Muscle of leg (tissue), 11 donors: ENCODE data around the gene CNTD1. TPM values are rescaled to one million over a fixed set of nuclear protein-coding genes. Genes with fewer than 3 reads are reported as not detected.

Experiments
- DNase-seq: peaks from one replicate; pipeline ENCODE4 v3.0.0; 2013
- H3K27ac ChIP-seq: one replicate; pipeline ENCODE4 v1.5.1; 2013; ENCODE audit warnings: mild to moderate bottlenecking, low read length, control low read depth
- H3K27me3 ChIP-seq: one replicate; pipeline ENCODE4 v1.6.1; 2013; ENCODE audit warnings: low read length; ENCODE audit not compliant: control insufficient read depth, insufficient read depth
- H3K36me3 ChIP-seq: one replicate; pipeline ENCODE4 v1.6.1; 2013; ENCODE audit warnings: low read length; ENCODE audit not compliant: control insufficient read depth, insufficient read depth
- H3K4me1 ChIP-seq: one replicate; pipeline ENCODE4 v1.6.1; 2013; ENCODE audit warnings: low read length; ENCODE audit not compliant: control insufficient read depth, insufficient read depth
- H3K4me3 ChIP-seq: one replicate; pipeline ENCODE4 v1.5.1; 2013; ENCODE audit warnings: low read length, control low read depth
- H3K9me3 ChIP-seq: replicated peaks from 2 replicates; pipeline ENCODE4 v1.6.1; 2013; ENCODE audit warnings: low read depth, low read length; ENCODE audit not compliant: control insufficient read depth
- WGBS: methylation state at CpG from one replicate; pipeline ENCODE4 v1.1.5; 2013; ENCODE audit warnings: missing lambda C conversion rate; ENCODE audit not compliant: insufficient coverage; 5-methylcytosine and 5-hydroxymethylcytosine counted together
- polyA plus RNA-seq, 8 donors: library from polyadenylated mRNA; unstranded; fragments of 120-200 nt; gene quantifications; one replicate each; pipeline versions ENCODE4 v1.2.1 to v1.2.3, GENCODE V29; 2013; ENCODE audit warnings: inconsistent platforms in 1 of 8, low replicate concordance in 1 of 8; ENCODE audit not compliant: insufficient read length in 8 of 8, insufficient read depth in 1 of 8
- total RNA-seq: library from RNA; stranded (reverse); fragments of 120-200 nt; gene quantifications from one replicate; pipeline ENCODE4 v1.2.4, GENCODE V29; 2013

CNTD1 gene
- total and polyA plus RNA-seq, 9 donors = 0.04 to 1.6 (median 0.79) TPM

DNA sequence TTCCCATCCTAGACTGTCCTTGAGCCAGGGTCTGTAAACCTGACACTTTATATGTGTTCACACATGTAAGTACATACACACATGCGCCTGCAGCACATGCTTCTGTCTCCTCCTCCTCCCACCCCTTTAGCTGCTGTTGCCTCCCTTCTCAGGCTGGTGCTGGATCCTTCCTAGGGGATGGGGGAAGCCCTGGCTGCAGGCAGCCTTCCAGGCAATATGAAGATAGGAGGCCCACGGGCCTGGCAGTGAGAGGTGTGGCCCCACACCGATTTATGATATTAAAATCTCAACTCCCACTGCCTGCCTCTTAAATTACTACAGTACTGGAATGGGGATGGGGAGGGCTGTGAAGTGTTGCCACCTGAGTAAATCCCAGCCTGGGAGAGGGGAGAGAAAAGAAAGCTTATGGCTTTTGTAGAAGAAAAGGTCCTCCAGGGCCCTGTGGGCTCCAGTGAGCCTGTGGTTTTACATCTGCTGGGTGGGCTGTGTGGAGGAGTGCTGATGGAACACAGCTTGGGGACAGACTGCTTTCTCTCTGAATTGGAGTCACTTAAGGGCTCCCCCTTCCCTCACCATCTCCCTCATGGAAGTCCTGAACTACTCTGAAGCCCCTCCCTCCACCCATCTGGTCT lies 19.2 kb upstream of the CNTD1 start:
- DNase-seq = no peak
- no peaks in the 10 kb centered on the region for H3K9me3 ChIP-seq
- H3K27ac ChIP-seq = no peak overlapping the region
- H3K27me3 ChIP-seq = peaks cover 50% of the 10 kb centered on the region
- H3K36me3 ChIP-seq = peaks cover 47% of the 10 kb centered on the region
- H3K4me1 ChIP-seq = peaks cover 13% of the 10 kb centered on the region
- WGBS = 100% methylated on average over 1 of the region's 3 CpGs
- no peak overlapping the region for H3K4me3 ChIP-seq

GRCh38 chr17:42779936-42780850 lies 18.5 kb upstream of the CNTD1 start, which contains the start of gene WNK4:
WNK4 (plus strand) TSS chr17:42780610; CDS start chr17:42780699, 89 bp downstream.
- Histone ChIP-seq H3K36me3 (peaks cover 40% of the 10 kb centered on the region), H3K4me3 (peak within 1 kb of the TSS; percentile 29), H3K27me3 (peaks cover 58% of the 10 kb centered on the region), H3K9me3 (no peaks in the 10 kb centered on the region), H3K27ac (peak within 1 kb of the TSS; percentile 7), H3K4me1 (peaks cover 15% of the 10 kb centered on the region)
- WGBS = under 1% methylated on average over 57 of the region's 65 CpGs
- peak; percentile 33 for DNase-seq

- Histone ChIP-seq H3K4me1 (peaks cover 15% of the 10 kb centered on the region), H3K9me3 (no peaks in the 10 kb centered on the region), H3K27ac (no peak overlapping the region), H3K4me3 (peak overlapping the region; percentile 29), H3K27me3 (peaks cover 67% of the 10 kb centered on the region), H3K36me3 (peaks cover 32% of the 10 kb centered on the region)
- DNase-seq = no peak
- WGBS = 5% methylated on average over 39 of the region's 39 CpGs
Measured at GRCh38 chr17:42780851-42781638, 17.6 kb upstream of the CNTD1 start.

DNA sequence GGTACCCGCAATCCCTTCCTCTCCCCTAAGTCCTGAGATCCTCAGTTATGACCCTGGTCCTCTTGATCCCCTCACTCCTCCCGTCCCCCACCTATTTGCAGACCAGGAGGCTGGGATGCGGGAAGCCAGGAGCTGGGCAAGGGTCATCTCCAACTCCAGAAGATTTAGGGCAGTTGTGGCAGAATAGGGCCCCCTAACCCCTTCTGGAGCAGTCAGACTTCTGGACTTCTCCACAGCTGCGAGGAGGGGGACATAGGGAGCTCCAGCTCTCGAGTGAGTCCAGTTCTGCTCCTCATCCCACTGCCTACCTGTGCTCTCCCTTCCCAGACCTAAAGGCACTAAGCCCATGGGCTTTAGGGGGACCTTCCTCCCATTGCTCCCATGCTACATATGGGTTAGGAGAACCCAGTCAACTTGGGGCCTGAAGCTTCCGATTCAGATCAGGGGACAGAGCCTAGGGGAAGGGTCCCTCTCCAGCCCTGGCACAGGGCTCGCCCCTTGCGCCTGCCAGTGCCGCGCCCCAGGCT lies 17.0 kb upstream of the CNTD1 start:
- peaks cover 26% of the 10 kb centered on the region for H3K36me3 ChIP-seq
- H3K27me3 ChIP-seq = peaks cover 73% of the 10 kb centered on the region
- H3K4me1 ChIP-seq = peaks cover 15% of the 10 kb centered on the region
- no peak overlapping the region for H3K27ac ChIP-seq
- 40% methylated on average over 4 of the region's 10 CpGs for WGBS
- no peak overlapping the region for H3K4me3 ChIP-seq
- no peak for DNase-seq
- no peaks in the 10 kb centered on the region for H3K9me3 ChIP-seq

GRCh38 chr17:42782166-42783061 lies 16.2 kb upstream of the CNTD1 start:
- WGBS = 23% methylated on average over 19 of the region's 29 CpGs
- peaks cover 79% of the 10 kb centered on the region for H3K27me3 ChIP-seq
- no peak overlapping the region for H3K27ac ChIP-seq
- peaks cover 21% of the 10 kb centered on the region for H3K36me3 ChIP-seq
- H3K9me3 ChIP-seq = no peaks in the 10 kb centered on the region
- peaks cover 15% of the 10 kb centered on the region for H3K4me1 ChIP-seq
- no peak for DNase-seq
- no peak overlapping the region for H3K4me3 ChIP-seq

DNA sequence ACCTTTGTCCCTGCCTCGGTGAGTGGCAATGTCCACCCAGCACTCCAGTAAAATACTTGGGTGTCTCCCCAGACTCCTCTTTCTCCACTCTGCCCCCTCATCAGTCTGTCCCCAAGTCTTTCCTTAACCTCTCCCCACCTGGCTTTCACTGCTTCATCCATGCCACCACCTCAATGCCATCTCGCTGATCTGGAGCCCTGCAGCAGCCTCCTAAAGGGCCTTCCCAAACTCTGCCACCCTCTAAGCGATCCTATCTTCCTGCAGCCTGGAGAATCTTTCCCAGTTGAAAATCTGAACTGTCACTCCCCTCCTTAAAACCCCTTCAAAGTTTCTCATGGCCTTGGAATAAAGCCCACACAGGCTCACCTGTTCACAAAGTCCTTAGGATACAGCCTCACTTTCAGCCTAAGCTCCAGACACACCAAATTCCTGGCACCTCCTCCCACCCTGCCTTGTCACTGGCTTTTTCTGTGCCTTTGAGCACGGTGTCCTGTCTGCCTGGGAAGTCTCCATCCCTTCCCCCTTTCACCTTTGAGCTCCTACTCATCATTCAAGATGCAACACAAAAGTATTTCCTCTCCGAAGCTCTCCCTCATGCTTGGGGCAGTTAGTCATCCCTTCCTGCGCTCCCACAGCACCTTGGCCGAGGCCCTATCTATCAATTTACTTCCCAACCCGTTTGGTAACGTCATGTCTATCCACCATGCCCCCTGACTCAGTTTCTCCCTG lies 15.4 kb upstream of the CNTD1 start:
- H3K9me3 ChIP-seq = no peaks in the 10 kb centered on the region
- H3K4me1 ChIP-seq = peaks cover 15% of the 10 kb centered on the region
- H3K27me3 ChIP-seq = peaks cover 87% of the 10 kb centered on the region
- no peak for DNase-seq
- H3K4me3 ChIP-seq = no peak overlapping the region
- H3K36me3 ChIP-seq = peaks cover 13% of the 10 kb centered on the region
- 24% methylated on average over 9 of the region's 9 CpGs for WGBS
- H3K27ac ChIP-seq = no peak overlapping the region

DNA sequence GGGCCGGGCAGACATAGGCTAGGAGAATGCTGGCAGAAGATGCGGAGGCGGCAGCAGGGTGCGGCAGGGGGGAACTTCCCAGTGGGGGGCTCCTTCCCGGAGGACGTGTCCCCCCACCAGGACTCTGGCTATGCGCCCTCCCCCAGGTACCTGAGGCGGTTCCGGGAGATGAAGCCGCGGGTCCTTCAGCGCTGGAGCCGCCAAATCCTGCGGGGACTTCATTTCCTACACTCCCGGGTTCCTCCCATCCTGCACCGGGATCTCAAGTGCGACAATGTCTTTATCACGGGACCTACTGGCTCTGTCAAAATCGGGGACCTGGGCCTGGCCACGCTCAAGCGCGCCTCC lies 14.9 kb upstream of the CNTD1 start:
- no peak for DNase-seq
- WGBS = 14% methylated on average over 21 of the region's 22 CpGs

GRCh38 chr17:42784409-42784808 lies 14.3 kb upstream of the CNTD1 start:
- peaks cover 90% of the 10 kb centered on the region for H3K27me3 ChIP-seq
- 21% methylated on average over 16 of the region's 25 CpGs for WGBS
- no peak for DNase-seq
- H3K9me3 ChIP-seq = no peaks in the 10 kb centered on the region
- peaks cover 15% of the 10 kb centered on the region for H3K4me1 ChIP-seq
- H3K36me3 ChIP-seq = peaks cover 1% of the 10 kb centered on the region
- H3K4me3 ChIP-seq = no peak overlapping the region
- H3K27ac ChIP-seq = no peak overlapping the region

More for the DNA sequence above, 14.9 kb upstream of the CNTD1 start:
- Histone ChIP-seq H3K27me3 (peaks cover 92% of the 10 kb centered on the region), H3K4me1 (peaks cover 15% of the 10 kb centered on the region), H3K9me3 (no peaks in the 10 kb centered on the region), H3K36me3 (peaks cover 8% of the 10 kb centered on the region), H3K4me3 (no peak overlapping the region), H3K27ac (no peak overlapping the region)
